Dermis blood vessel endothelial cell (primary cell): ENCODE measurements around the gene RIT1. TPM values are rescaled to one million over a fixed set of nuclear protein-coding genes. Genes with fewer than 3 reads are reported as not detected.

ENCODE experiments used
- DNase-seq: peaks from one replicate; pipeline ENCODE4 v3.0.0; 2010
- total RNA-seq: library from RNA; depleted of rRNA; stranded (reverse); fragments of >200 nt; gene quantifications from 2 replicates; pipeline ENCODE4 v1.2.3, GENCODE V29; 2014

The RIT1 gene
- total RNA-seq, 1 donor from 2014 or later: 60.6 TPM

DNA sequence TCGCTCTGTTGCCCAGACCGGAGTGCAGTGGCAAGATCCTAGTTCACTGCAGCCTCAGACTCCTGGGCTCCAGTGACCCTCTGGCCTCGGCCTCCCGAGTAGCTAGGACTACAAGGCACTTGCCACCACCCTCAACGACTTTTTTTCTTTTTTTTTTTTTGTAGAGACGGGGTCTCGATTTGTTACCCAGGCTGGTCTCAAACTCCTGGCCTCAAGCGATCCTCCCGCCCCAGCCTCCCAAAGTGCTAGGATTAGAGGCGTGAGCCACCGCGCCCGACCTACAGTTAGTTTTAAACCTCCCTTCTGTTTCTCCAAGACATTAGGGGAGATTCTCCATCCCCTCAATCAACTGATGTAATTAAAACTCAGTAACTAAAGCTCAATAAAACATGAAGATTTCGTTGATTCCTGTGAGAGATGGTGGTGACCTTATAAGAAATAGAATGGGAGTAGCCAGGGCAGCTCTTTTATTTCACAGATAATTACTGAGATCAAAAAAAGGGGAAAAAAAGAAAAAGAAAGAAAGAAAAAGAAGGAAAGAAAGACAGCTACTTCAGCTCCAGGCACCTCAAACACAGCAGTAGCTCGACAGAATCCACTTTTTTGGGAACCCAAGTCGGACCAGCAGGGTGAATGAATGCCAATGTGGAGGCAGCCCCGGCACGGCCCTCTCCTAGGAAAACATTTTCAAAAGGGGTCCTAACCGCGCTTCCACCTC is 54.7 kb downstream of the RIT1 start:
- DNase-seq: no peak

DNA sequence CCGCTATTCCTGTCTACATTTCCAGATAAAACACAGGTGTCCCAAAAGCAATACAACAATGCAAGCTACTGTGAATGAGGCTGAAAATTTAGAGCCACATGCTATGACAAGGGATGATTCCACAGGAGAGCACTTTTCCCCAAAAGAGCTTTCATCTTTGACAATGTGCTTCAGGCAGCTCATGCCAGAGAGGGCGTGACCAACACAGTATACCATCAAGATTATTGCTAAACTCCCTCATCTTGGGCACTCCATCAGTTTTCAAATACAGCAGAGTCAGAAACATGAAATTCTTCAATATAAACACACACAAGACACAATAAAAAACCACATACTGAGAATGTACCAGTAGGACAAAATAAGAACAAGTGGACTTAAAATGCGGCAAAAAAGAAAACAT is 60.8 kb downstream of the RIT1 start:
- no peak for DNase-seq

DNA sequence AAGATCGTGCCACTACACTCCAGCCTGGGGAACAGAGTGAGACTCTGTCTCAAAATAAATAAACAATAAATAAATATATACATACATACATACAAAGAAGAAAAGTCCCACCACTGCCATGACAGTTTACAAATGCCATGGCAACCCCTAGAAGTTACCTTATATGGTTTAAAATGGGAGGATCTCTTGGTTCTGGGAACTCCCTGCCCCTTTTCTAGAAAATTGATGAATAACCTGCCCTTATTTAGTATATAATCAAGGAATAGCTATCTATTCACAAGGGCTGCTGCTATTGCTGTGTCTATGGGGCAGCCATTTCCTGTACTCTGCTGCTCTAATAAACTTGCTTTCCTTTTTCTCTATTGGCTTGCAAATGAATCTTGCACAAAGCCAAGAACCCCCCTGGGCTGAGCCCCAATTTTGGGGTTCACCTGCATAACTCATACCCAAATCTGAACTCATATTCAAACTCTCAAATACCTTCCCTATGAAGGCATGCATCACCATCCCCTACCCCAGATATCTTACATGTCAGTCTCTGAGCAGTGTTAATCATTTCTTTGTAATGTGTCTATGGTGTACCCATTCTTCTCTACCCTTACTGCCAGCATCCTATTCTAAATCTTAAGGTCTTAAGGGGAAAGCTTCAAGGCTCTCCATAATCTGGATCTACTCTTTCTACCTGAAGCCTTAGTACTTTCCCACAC is 63.2 kb downstream of the RIT1 start:
- DNase-seq: peak; percentile 30

Other genes starting within 250 kb of the RIT1 start
- 44.9 and 66.9 TPM in 2 replicates for gene YY1AP1, start 222.6 kb downstream of the RIT1 start, total RNA-seq
- gene DAP3, start 222.3 kb downstream of the RIT1 start, total RNA-seq: 49.7 and 55.3 TPM in 2 replicates
- 31.8 and 34.3 TPM in 2 replicates for gene GON4L, start 54.1 kb downstream of the RIT1 start, total RNA-seq
- 35.9 and 41.0 TPM in 2 replicates for gene SYT11, start 51.8 kb downstream of the RIT1 start, total RNA-seq
- gene KHDC4, start 23.1 kb upstream of the RIT1 start, total RNA-seq: 25.7 and 32.8 TPM in 2 replicates
- gene RXFP4, start 30.3 kb upstream of the RIT1 start, total RNA-seq: 0.19 TPM in 1 of 2 replicates, not detected in the other
- 101 and 147 TPM in 2 replicates for gene ARHGEF2, start 67.2 kb upstream of the RIT1 start, total RNA-seq
- gene SSR2, start 109.6 kb upstream of the RIT1 start, total RNA-seq: 516 and 723 TPM in 2 replicates
- gene UBQLN4, start 142.4 kb upstream of the RIT1 start, total RNA-seq: 16.3 and 23.4 TPM in 2 replicates
- 69.3 and 103 TPM in 2 replicates for gene LAMTOR2, start 143.4 kb upstream of the RIT1 start, total RNA-seq
- gene RAB25, start 149.8 kb upstream of the RIT1 start, total RNA-seq: not detected in 2 replicates
- gene MEX3A, start 171.1 kb upstream of the RIT1 start, total RNA-seq: 4.8 and 8.8 TPM in 2 replicates
- 502 and 945 TPM in 2 replicates for gene LMNA, start 203.4 kb upstream of the RIT1 start, total RNA-seq
- gene SEMA4A, start 242.2 kb upstream of the RIT1 start, total RNA-seq: 0.68 and 0.74 TPM in 2 replicates